HEK293 (cell line): ENCODE measurements around the gene CXorf65.
A peak's percentile ranks its signal among the peaks of the same experiment; 100 is the strongest.

Source experiments
- CTCF ChIA-PET: fragments of 350-600 bp; formaldehyde crosslinking; extraction: SDS; loops from one replicate; lab custom pipeline; 2021; ENCODE audit warnings: antibody characterized with exemption; lab: Yijun Ruan, JAX
- POLR2A ChIA-PET: fragments of 300-600 bp; formaldehyde crosslinking; extraction: SDS; loops from one replicate; lab custom pipeline; 2020; ENCODE audit warnings: antibody characterized with exemption, inconsistent platforms; lab: Yijun Ruan, JAX
- H3K27ac ChIP-seq: fragments of 200-500 bp; sonication (Bioruptor generic); 2 replicates; pipeline ENCODE4 v1.5.1; 2014; ENCODE audit warnings: low read depth, low read length, control low read depth, inconsistent platforms; ENCODE audit errors: extremely low read depth
- H3K36me3 ChIP-seq, 2 experiments: fragments of 200-500 bp in 1 of 2; sonication (Bioruptor generic) in 1 of 2; 1 replicate in 1 of 2; 2 replicates in 1 of 2; pipeline ENCODE4 v1.5.1; 2014 to 2017; ENCODE audit warnings: inconsistent platforms in 2 of 2, low read length in 2 of 2; ENCODE audit not compliant: control insufficient read depth in 2 of 2, insufficient read depth in 1 of 2
- H3K4me1 ChIP-seq: fragments of 200-500 bp; sonication (Bioruptor generic); 2 replicates; pipeline ENCODE4 v1.5.1; 2014; ENCODE audit warnings: mild to moderate bottlenecking, low read length, inconsistent platforms; ENCODE audit not compliant: control insufficient read depth, insufficient read depth
- H3K4me3 ChIP-seq: 2 replicates; pipeline ENCODE4 v1.5.1; 2011; ENCODE audit warnings: low read depth, mild to moderate bottlenecking, control low read depth, low read length, moderate library complexity
- H3K9me3 ChIP-seq: fragments of 200-500 bp; sonication (Bioruptor generic); 2 replicates; pipeline ENCODE4 v1.5.1; 2014; ENCODE audit warnings: low read depth, low read length, inconsistent platforms; ENCODE audit not compliant: control insufficient read depth, insufficient read depth
- CTCF ChIP-seq: fragments of 450-650 bp; formaldehyde crosslinking; IDR thresholded peaks from 2 replicates; pipeline ENCODE4 v1.5.1; 2016; ENCODE audit warnings: missing biosample characterization, missing genetic modification characterization
- GLI2 ChIP-seq: fragments of 450-650 bp; formaldehyde crosslinking; IDR thresholded peaks from 2 replicates; pipeline ENCODE4; 2017; ENCODE audit warnings: missing biosample characterization, missing genetic modification characterization, low read depth, borderline replicate concordance
- HOXA7 ChIP-seq: sonication (generic); formaldehyde crosslinking; IDR thresholded peaks from 2 replicates; pipeline ENCODE4 v1.8.1; 2022; ENCODE audit warnings: missing genetic modification reagents, borderline replicate concordance
- IKZF3 ChIP-seq: fragments of 450-650 bp; IDR thresholded peaks from 2 replicates; pipeline ENCODE4 v1.5.0; 2018; ENCODE audit warnings: missing biosample characterization, mild to moderate bottlenecking, missing genetic modification characterization, moderate library complexity
- KLF16 ChIP-seq: fragments of 450-650 bp; formaldehyde crosslinking; IDR thresholded peaks from 2 replicates; pipeline ENCODE4 v1.5.1; 2017; ENCODE audit warnings: missing biosample characterization, missing genetic modification characterization
- PRDM1 ChIP-seq: fragments of 450-650 bp; formaldehyde crosslinking; IDR thresholded peaks from 2 replicates; pipeline ENCODE4; 2016; ENCODE audit warnings: missing biosample characterization, missing genetic modification characterization
- PRDM6 ChIP-seq: fragments of 450-650 bp; formaldehyde crosslinking; IDR thresholded peaks from 2 replicates; pipeline ENCODE4 v1.5.1; 2017; ENCODE audit warnings: missing biosample characterization, missing genetic modification characterization
- REPIN1 ChIP-seq: fragments of 450-650 bp; formaldehyde crosslinking; IDR thresholded peaks from 2 replicates; pipeline ENCODE4 v1.5.1; 2017; ENCODE audit warnings: missing biosample characterization, missing genetic modification characterization, low read depth
- SCRT1 ChIP-seq: fragments of 450-650 bp; formaldehyde crosslinking; IDR thresholded peaks from 2 replicates; pipeline ENCODE4 v1.5.1; 2016; ENCODE audit warnings: missing biosample characterization, missing genetic modification characterization, borderline replicate concordance
- SP3 ChIP-seq: fragments of 450-650 bp; formaldehyde crosslinking; IDR thresholded peaks from 2 replicates; pipeline ENCODE4 v1.5.1; 2016; ENCODE audit warnings: missing biosample characterization, missing genetic modification characterization
- ZNF10 ChIP-seq: fragments of 450-650 bp; formaldehyde crosslinking; IDR thresholded peaks from 2 replicates; pipeline ENCODE4 v1.5.1; 2017; ENCODE audit warnings: missing biosample characterization, missing genetic modification characterization
- ZNF202 ChIP-seq: fragments of 450-650 bp; formaldehyde crosslinking; IDR thresholded peaks from 2 replicates; pipeline ENCODE4 v1.5.1; 2016; ENCODE audit warnings: missing biosample characterization, missing genetic modification characterization, borderline replicate concordance
- ZNF24 ChIP-seq: fragments of 450-650 bp; formaldehyde crosslinking; IDR thresholded peaks from 2 replicates; pipeline ENCODE4 v1.5.1; 2016; ENCODE audit warnings: missing biosample characterization, missing genetic modification characterization
- ZNF521 ChIP-seq: fragments of 450-650 bp; formaldehyde crosslinking; IDR thresholded peaks from 2 replicates; pipeline ENCODE4 v1.5.1; 2017; ENCODE audit warnings: missing biosample characterization, mild to moderate bottlenecking, missing genetic modification characterization
- ZNF610 ChIP-seq: fragments of 450-650 bp; formaldehyde crosslinking; IDR thresholded peaks from 2 replicates; pipeline ENCODE4 v1.5.1; 2016; ENCODE audit warnings: missing biosample characterization, missing genetic modification characterization, borderline replicate concordance
- ZNF654 ChIP-seq: fragments of 450-650 bp; formaldehyde crosslinking; IDR thresholded peaks from 2 replicates; pipeline ENCODE4 v1.5.1; 2016; ENCODE audit warnings: low read depth, missing biosample characterization, missing genetic modification characterization
- ZNF670 ChIP-seq: fragments of 450-650 bp; formaldehyde crosslinking; IDR thresholded peaks from 2 replicates; pipeline ENCODE4 v1.5.1; 2016; ENCODE audit warnings: missing biosample characterization, missing genetic modification characterization, low read depth
- ZNF76 ChIP-seq: fragments of 450-650 bp; formaldehyde crosslinking; IDR thresholded peaks from 2 replicates; pipeline ENCODE4; 2016; ENCODE audit warnings: low read depth, missing biosample characterization, missing genetic modification characterization, borderline replicate concordance
- ZNF776 ChIP-seq: fragments of 450-650 bp; formaldehyde crosslinking; IDR thresholded peaks from 2 replicates; pipeline ENCODE4 v1.5.0; 2017; ENCODE audit warnings: missing biosample characterization, missing genetic modification characterization, borderline replicate concordance

CXorf65 gene

GRCh38 chrX:71128915-71129765, 22.6 kb upstream of the CXorf65 start:
- POLR2A ChIA-PET, result no interaction called here
- Histone ChIP-seq H3K27ac (no peak overlapping the region), H3K9me3 (no peaks in the 10 kb centered on the region), H3K4me1 (no peaks in the 10 kb centered on the region), H3K36me3 (peaks cover 16 to 96% of the 10 kb centered on the region in 2 experiments), H3K4me3 (no peak overlapping the region)
- CTCF ChIA-PET, result interaction anchor here (0.5 to 2.8 kb wide), 14 partner anchors 10 to 975 kb away, joined by 3 to 24 read pairs (median 4); partner anchors contain the start of gene MED12
- TF ChIP-seq PRDM6 (tag by site-specific recombination) (no peak), ZNF610 (tag by site-specific recombination) (no peak), CTCF (tag by site-specific recombination) (peak; percentile 83), KLF16 (tag by site-specific recombination) (no peak), ZNF202 (tag by site-specific recombination) (no peak), SCRT1 (tag by site-specific recombination) (no peak), ZNF24 (no peak), ZNF776 (tag by site-specific recombination) (no peak), ZNF654 (tag by site-specific recombination) (peak; percentile 46), PRDM1 (tag by site-specific recombination) (peak; percentile 52), ZNF670 (tag by site-specific recombination) (no peak)

GRCh38 chrX:71128166-71128833, 21.8 kb upstream of the CXorf65 start:
- ChIA-PET CTCF (interaction anchor here (0.7 to 2.8 kb wide), 12 partner anchors 9 to 129 kb away, joined by 3 to 24 read pairs (median 4); partner anchors contain the start of gene MED12), POLR2A (no interaction called here)
- H3K9me3 ChIP-seq, result no peaks in the 10 kb centered on the region
- H3K4me1 ChIP-seq, result no peaks in the 10 kb centered on the region
- TF ChIP-seq ZNF10 (tag by site-specific recombination), result no peak
- no peak for TF ChIP-seq GLI2 (tag by site-specific recombination)
- TF ChIP-seq ZNF521, result no peak
- TF ChIP-seq HOXA7, result no peak
- no peak for TF ChIP-seq SP3
- TF ChIP-seq IKZF3 (tag by site-specific recombination), result no peak
- TF ChIP-seq REPIN1 (tag by site-specific recombination), result no peak
- no peak for TF ChIP-seq ZNF76 (tag by site-specific recombination)
- no peak overlapping the region for H3K4me3 ChIP-seq
- peaks cover 16 to 98% of the 10 kb centered on the region in 2 experiments for H3K36me3 ChIP-seq
- H3K27ac ChIP-seq, result no peak overlapping the region
